ENCODE data around the gene CDKAL1.

Gene CDKAL1

GRCh38 chr6:20877008-20877937 lies 343.0 kb downstream of the CDKAL1 start:
- no peak overlapping the region for H3K4me3 ChIP-seq (replicated peaks; ENCODE audit: low read depth, low read length)
- TF ChIP-seq, protein P1, sequence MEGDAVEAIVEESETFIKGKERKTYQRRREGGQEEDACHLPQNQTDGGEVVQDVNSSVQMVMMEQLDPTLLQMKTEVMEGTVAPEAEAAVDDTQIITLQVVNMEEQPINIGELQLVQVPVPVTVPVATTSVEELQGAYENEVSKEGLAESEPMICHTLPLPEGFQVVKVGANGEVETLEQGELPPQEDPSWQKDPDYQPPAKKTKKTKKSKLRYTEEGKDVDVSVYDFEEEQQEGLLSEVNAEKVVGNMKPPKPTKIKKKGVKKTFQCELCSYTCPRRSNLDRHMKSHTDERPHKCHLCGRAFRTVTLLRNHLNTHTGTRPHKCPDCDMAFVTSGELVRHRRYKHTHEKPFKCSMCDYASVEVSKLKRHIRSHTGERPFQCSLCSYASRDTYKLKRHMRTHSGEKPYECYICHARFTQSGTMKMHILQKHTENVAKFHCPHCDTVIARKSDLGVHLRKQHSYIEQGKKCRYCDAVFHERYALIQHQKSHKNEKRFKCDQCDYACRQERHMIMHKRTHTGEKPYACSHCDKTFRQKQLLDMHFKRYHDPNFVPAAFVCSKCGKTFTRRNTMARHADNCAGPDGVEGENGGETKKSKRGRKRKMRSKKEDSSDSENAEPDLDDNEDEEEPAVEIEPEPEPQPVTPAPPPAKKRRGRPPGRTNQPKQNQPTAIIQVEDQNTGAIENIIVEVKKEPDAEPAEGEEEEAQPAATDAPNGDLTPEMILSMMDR (IDR thresholded peaks at IDR 0.05; ENCODE audit: insufficient read depth, low read length, poor library complexity, severe bottlenecking) = no peak
- DNase-seq (ENCODE audit: extremely low read depth, insufficient read length) = peak; percentile 68

DNA sequence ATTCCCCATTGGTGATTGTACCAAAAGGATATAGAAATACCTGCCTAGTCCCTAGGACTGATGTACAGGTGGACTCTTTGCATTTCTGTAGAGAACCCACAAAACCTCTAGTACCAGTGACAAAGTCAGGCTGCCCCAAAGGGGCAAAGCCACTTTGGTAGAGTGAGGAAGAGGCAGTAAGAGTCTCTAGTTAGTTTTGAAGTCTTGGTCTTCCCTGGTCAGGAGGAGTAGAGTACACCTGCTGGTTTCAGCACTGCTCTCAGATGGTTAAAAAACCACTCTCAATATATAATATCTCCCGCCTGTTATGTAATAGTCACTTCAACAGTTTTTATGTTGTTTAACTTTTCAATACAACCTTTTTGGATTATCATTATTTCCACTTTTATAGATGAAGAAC lies 344.9 kb downstream of the CDKAL1 start:
- Histone ChIP-seq H3K27me3 (replicated peaks; ENCODE audit: control insufficient read depth, insufficient read depth, low read length) (no peaks in the 10 kb centered on the region), H3K36me3 (ENCODE audit: control insufficient read depth, insufficient read depth, low read length) (no peaks in the 10 kb centered on the region), H3K4me3 (replicated peaks; ENCODE audit: low read depth, low read length) (no peak overlapping the region)
- TF ChIP-seq, protein P1 (IDR thresholded peaks at IDR 0.05; ENCODE audit: insufficient read depth, low read length, poor library complexity, severe bottlenecking) = no peak
- no peak for DNase-seq (ENCODE audit: extremely low read depth, insufficient read length)

More at GRCh38 chr6:20877008-20877937, 343.0 kb downstream of the CDKAL1 start:
- no peaks in the 10 kb centered on the region for H3K27me3 ChIP-seq (replicated peaks; ENCODE audit: control insufficient read depth, insufficient read depth, low read length)
- no peaks in the 10 kb centered on the region for H3K36me3 ChIP-seq (ENCODE audit: control insufficient read depth, insufficient read depth, low read length)

DNA sequence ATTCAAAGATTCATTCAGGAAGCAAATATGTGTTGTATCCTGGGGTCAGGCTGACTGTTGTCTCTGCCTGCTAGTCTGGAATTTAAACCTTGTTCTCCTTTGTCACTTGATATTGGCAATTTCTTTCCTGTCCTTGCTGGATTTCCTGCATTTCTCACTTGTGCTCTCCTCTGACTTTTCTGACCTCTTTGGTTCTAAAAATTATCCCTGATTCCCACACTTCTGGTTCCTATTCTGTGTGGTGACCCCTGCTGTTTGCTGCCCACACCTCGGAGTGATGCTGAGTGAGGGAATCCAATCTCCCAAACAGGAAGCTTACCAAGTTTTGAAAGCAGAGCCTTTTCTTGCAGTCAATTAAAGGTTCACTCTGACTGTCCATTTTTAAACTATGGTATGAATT lies 345.3 kb downstream of the CDKAL1 start:
- TF ChIP-seq, protein P1 (IDR thresholded peaks at IDR 0.05; ENCODE audit: insufficient read depth, low read length, poor library complexity, severe bottlenecking) = no peak
- H3K4me3 ChIP-seq (replicated peaks; ENCODE audit: low read depth, low read length) = no peak overlapping the region
- H3K27me3 ChIP-seq (replicated peaks; ENCODE audit: control insufficient read depth, insufficient read depth, low read length) = no peaks in the 10 kb centered on the region
- no peaks in the 10 kb centered on the region for H3K36me3 ChIP-seq (ENCODE audit: control insufficient read depth, insufficient read depth, low read length)
- no peak for DNase-seq (ENCODE audit: extremely low read depth, insufficient read length)

GRCh38 chr6:20881365-20881764 lies 347.1 kb downstream of the CDKAL1 start:
- TF ChIP-seq, protein P1 (IDR thresholded peaks at IDR 0.05; ENCODE audit: insufficient read depth, low read length, poor library complexity, severe bottlenecking) = no peak
- Histone ChIP-seq H3K36me3 (ENCODE audit: control insufficient read depth, insufficient read depth, low read length) (no peaks in the 10 kb centered on the region), H3K4me3 (replicated peaks; ENCODE audit: low read depth, low read length) (no peak overlapping the region), H3K27me3 (replicated peaks; ENCODE audit: control insufficient read depth, insufficient read depth, low read length) (no peaks in the 10 kb centered on the region)
- DNase-seq (ENCODE audit: extremely low read depth, insufficient read length) = no peak

GRCh38 chr6:20882014-20882413 lies 347.8 kb downstream of the CDKAL1 start:
- Histone ChIP-seq H3K4me3 (replicated peaks; ENCODE audit: low read depth, low read length) (no peak overlapping the region), H3K36me3 (ENCODE audit: control insufficient read depth, insufficient read depth, low read length) (no peaks in the 10 kb centered on the region), H3K27me3 (replicated peaks; ENCODE audit: control insufficient read depth, insufficient read depth, low read length) (no peaks in the 10 kb centered on the region)
- TF ChIP-seq, protein P1 (IDR thresholded peaks at IDR 0.05; ENCODE audit: insufficient read depth, low read length, poor library complexity, severe bottlenecking) = no peak
- no peak for DNase-seq (ENCODE audit: extremely low read depth, insufficient read length)
